K562 (cell line): ENCODE measurements around the gene DHX58. TPM values are rescaled to one million over a fixed set of nuclear protein-coding genes. Genes with fewer than 3 reads are reported as not detected.

Experiments
- CBFA2T2 ChIP-seq: fragments of 450-650 bp; conservative IDR thresholded peaks from 2 replicates; pipeline ENCODE4 v1.6.1; 2017; ENCODE audit warnings: mild to moderate bottlenecking
- CCNT2 ChIP-seq: IDR thresholded peaks from 2 replicates; pipeline ENCODE4 v1.6.1; 2011; ENCODE audit warnings: borderline replicate concordance, low read depth, mild to moderate bottlenecking, moderate library complexity, mixed read lengths, low read length; ENCODE audit not compliant: insufficient read length; ENCODE audit errors: extremely low read depth
- HDAC2 ChIP-seq: fragments of 450-650 bp; IDR thresholded peaks from 2 replicates; pipeline ENCODE4 v1.6.1; 2016; ENCODE audit warnings: mild to moderate bottlenecking
- HEY1 ChIP-seq: fragments of 250-450 bp; sonication (Bioruptor Pico); IDR thresholded peaks from 2 replicates; pipeline ENCODE4 v1.5.0; 2020; ENCODE audit warnings: mild to moderate bottlenecking, moderate library complexity, borderline replicate concordance
- MTA1 ChIP-seq: fragments of 450-650 bp; IDR thresholded peaks from 2 replicates; pipeline ENCODE4 v1.6.1; 2017; ENCODE audit warnings: borderline replicate concordance
- PHF8 ChIP-seq: fragments of 200-600 bp; sonication (generic); IDR thresholded peaks from 2 replicates; pipeline ENCODE4 v1.6.1; 2012; ENCODE audit warnings: mixed run types, mild to moderate bottlenecking, inconsistent platforms, low read length, moderate library complexity, borderline replicate concordance
- PRDM10 ChIP-seq: fragments of 450-650 bp; IDR thresholded peaks from 2 replicates; pipeline ENCODE4 v1.6.1; 2018; ENCODE audit not compliant: partially characterized antibody
- RBM25 ChIP-seq: fragments of 200-400 bp; formaldehyde crosslinking; IDR thresholded peaks from 2 replicates; pipeline ENCODE4 v1.6.1; 2018; ENCODE audit warnings: low read length, low read depth, moderate library complexity; ENCODE audit not compliant: severe bottlenecking
- RUNX1 ChIP-seq: sonication (generic); IDR thresholded peaks from 2 replicates; pipeline ENCODE4 v1.6.1; 2016; ENCODE audit warnings: antibody characterized with exemption, low read depth
- SMARCA4 ChIP-seq: fragments of 450-650 bp; IDR thresholded peaks from 2 replicates; pipeline ENCODE4 v1.6.1; 2016
- THAP7 ChIP-seq: fragments of 250-450 bp; sonication (Bioruptor Pico); IDR thresholded peaks from 2 replicates; pipeline ENCODE4 v1.5.0; 2021
- THRB ChIP-seq: fragments of 450-650 bp; formaldehyde crosslinking; conservative IDR thresholded peaks from 2 replicates; pipeline ENCODE4 v1.4.0; 2022; ENCODE audit warnings: mild to moderate bottlenecking, missing genetic modification characterization
- TRIM28 ChIP-seq: fragments of 450-650 bp; IDR thresholded peaks from 2 replicates; pipeline ENCODE4 v1.6.1; 2017
- XRCC3 ChIP-seq: fragments of 450-650 bp; IDR thresholded peaks from 2 replicates; pipeline ENCODE4 v1.6.1; 2017; ENCODE audit warnings: mild to moderate bottlenecking, moderate library complexity
- ZKSCAN8 ChIP-seq: fragments of 200-800 bp; sonication (Bioruptor generic); IDR thresholded peaks from 2 replicates; pipeline ENCODE4 v1.6.1; 2016; ENCODE audit warnings: missing genetic modification characterization, missing compliant biosample characterization
- ZNF282 ChIP-seq: sonication (generic); formaldehyde crosslinking; IDR thresholded peaks from 2 replicates; pipeline ENCODE4 v1.8.1; 2023; ENCODE audit warnings: missing genetic modification reagents
- ZNF780A ChIP-seq: fragments of 250-450 bp; sonication (Bioruptor Pico); IDR thresholded peaks from 2 replicates; pipeline ENCODE4 v1.5.0; 2021; ENCODE audit warnings: mild to moderate bottlenecking
- polyA plus RNA-seq, 8 experiments: library from polyadenylated mRNA; depleted of rRNA in 4 of 8; stranded (reverse) in 5 of 8; unstranded in 3 of 8; fragments of >200 nt; fragmentation: Nextera tagmentation in 2 of 8; fragmentation: Illumina TruSeq in 1 of 8; extraction: Ambion mirVana in 2 of 8; extraction: Trizol in 1 of 8; gene quantifications; 2 replicates each; pipeline versions ENCODE4 v1.2.1 to v1.2.3, GENCODE V29; 2011 to 2014; ENCODE audit warnings: inconsistent platforms in 1 of 8, missing spikeins in 1 of 8
- total RNA-seq, 7 experiments: library from RNA; depleted of rRNA in 6 of 7; stranded (reverse); fragments of >200 nt in 6 of 7; fragmentation: Illumina TruSeq in 2 of 7; extraction: Trizol in 2 of 7; gene quantifications; 2 replicates each; pipeline versions ENCODE4 v1.2.1 to v1.2.3, GENCODE V29; 2011 to 2021; ENCODE audit warnings: low replicate concordance in 1 of 7
- TF ChIP-seq, protein P1 (sequence below), 2 experiments: fragments of 150-350 bp in 1 of 2; IDR thresholded peaks; 2 replicates each; pipeline ENCODE4 v1.6.1; 2012 to 2016; ENCODE audit warnings: low read depth in 2 of 2, low read length in 2 of 2, mild to moderate bottlenecking in 1 of 2, moderate library complexity in 1 of 2

DHX58 gene
- total and polyA plus RNA-seq, 9 of the 15 experiments (the other 6 are each of a cell fraction or from before 2014, with no cell fraction given), result 0.15 to 3.0 (median 1.4) TPM

DNA sequence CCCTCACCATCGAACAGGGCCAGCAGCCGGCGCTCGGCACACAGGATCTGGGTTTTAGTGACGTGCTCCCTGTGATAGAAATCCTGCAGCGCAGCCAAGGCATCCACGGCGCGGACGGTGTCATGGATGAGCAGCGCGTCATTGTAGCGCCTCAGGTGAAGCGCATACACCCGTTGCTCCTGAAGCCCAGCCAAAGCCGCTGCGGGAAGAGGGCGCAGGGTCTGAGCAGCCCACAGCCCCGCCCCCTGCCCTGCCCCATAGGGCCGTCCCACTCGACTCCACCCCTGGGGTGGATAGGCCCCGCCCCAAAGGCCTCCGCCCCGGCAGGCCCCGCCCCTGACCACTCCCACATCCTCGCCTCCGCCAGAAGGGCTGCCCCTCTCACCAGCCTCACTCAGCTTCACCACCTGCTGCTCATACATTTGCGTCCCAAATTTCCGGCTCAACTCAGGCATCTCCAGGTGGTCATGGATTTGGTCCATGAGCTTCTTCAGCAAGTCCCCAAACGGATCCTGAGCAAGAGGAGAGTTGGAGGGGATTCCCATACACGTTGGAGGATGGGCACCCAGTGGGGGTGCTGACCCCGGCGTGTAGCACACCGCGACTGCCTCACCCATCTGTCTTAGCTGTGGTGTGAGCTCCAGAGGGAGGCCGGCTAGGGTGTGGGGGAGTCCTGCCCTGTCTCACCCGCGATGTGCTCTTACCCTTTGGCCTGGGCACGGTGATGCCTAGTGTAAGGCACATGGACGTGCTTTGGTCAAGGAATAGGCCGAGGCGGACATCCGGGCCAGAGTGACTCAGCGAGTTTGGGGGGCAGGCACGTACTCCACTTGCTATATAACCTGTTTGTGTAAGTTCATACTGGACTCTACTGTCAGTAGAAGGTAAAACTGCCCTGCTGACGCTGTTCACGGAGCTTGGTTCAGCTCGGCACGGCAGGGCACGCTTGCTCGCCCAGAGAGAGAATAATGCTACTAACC lies 4.6 kb downstream of the DHX58 start (continued):
- TF ChIP-seq CBFA2T2, result no peak
- TF ChIP-seq SMARCA4, result peak; percentile 25; the same call in 1 of the 2 replicates
- no peak for TF ChIP-seq RBM25
- no peak for TF ChIP-seq CCNT2
- no peak for TF ChIP-seq ZNF282 (CRISPR knock-in tag)
- no peak for TF ChIP-seq ZKSCAN8
- TF ChIP-seq PHF8, result no peak; the same call in 1 of the 2 replicates
- no peak for TF ChIP-seq TRIM28
- TF ChIP-seq PRDM10, result no peak
- TF ChIP-seq, protein P1, sequence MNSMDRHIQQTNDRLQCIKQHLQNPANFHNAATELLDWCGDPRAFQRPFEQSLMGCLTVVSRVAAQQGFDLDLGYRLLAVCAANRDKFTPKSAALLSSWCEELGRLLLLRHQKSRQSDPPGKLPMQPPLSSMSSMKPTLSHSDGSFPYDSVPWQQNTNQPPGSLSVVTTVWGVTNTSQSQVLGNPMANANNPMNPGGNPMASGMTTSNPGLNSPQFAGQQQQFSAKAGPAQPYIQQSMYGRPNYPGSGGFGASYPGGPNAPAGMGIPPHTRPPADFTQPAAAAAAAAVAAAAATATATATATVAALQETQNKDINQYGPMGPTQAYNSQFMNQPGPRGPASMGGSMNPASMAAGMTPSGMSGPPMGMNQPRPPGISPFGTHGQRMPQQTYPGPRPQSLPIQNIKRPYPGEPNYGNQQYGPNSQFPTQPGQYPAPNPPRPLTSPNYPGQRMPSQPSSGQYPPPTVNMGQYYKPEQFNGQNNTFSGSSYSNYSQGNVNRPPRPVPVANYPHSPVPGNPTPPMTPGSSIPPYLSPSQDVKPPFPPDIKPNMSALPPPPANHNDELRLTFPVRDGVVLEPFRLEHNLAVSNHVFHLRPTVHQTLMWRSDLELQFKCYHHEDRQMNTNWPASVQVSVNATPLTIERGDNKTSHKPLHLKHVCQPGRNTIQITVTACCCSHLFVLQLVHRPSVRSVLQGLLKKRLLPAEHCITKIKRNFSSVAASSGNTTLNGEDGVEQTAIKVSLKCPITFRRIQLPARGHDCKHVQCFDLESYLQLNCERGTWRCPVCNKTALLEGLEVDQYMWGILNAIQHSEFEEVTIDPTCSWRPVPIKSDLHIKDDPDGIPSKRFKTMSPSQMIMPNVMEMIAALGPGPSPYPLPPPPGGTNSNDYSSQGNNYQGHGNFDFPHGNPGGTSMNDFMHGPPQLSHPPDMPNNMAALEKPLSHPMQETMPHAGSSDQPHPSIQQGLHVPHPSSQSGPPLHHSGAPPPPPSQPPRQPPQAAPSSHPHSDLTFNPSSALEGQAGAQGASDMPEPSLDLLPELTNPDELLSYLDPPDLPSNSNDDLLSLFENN (IDR thresholded peaks at IDR 0.05; ENCODE audit: low read depth in 2 of 2, low read length in 2 of 2), result no peak
- no peak for TF ChIP-seq ZNF780A (CRISPR knock-in tag)
- TF ChIP-seq RUNX1, result no peak
- TF ChIP-seq HEY1 (CRISPR knock-in tag), result no peak
- no peak for TF ChIP-seq THRB (CRISPR knock-in tag)
- no peak for TF ChIP-seq XRCC3
- no peak for TF ChIP-seq THAP7 (CRISPR knock-in tag)
- TF ChIP-seq MTA1, result no peak
- TF ChIP-seq HDAC2, result no peak
